GM20000 (cell line): ENCODE data around the gene ARL13B.

Experiments
- DNase-seq: peaks from one replicate; pipeline ENCODE4 v3.0.0; 2012; ENCODE audit warnings: low spot score
- CTCF ChIP-seq: IDR thresholded peaks from 2 replicates; pipeline ENCODE4 v1.5.1; 2012; ENCODE audit warnings: mild to moderate bottlenecking, control low read depth; ENCODE audit errors: extremely low read depth, missing control alignments

ARL13B gene

GRCh38 chr3:94012185-94012584 is 32.2 kb downstream of the ARL13B start:
- no peak for DNase-seq
- TF ChIP-seq CTCF: no peak

- TF ChIP-seq CTCF: no peak
- no peak for DNase-seq
Measured at GRCh38 chr3:94015025-94015424, 35.1 kb downstream of the ARL13B start.

GRCh38 chr3:94019659-94020058 is 39.7 kb downstream of the ARL13B start:
- DNase-seq: no peak
- no peak for TF ChIP-seq CTCF

GRCh38 chr3:94020293-94020692 is 40.3 kb downstream of the ARL13B start:
- TF ChIP-seq CTCF: no peak
- no peak for DNase-seq

GRCh38 chr3:94024385-94024784 is 44.4 kb downstream of the ARL13B start:
- no peak for TF ChIP-seq CTCF

GRCh38 chr3:94026623-94027022 is 46.7 kb downstream of the ARL13B start:
- TF ChIP-seq CTCF: no peak
- no peak for DNase-seq

More at GRCh38 chr3:94024385-94024784, 44.4 kb downstream of the ARL13B start:
- DNase-seq: no peak

- no peak for TF ChIP-seq CTCF
- no peak for DNase-seq
Measured at GRCh38 chr3:94028093-94028837, 48.3 kb downstream of the ARL13B start, which contains the start of gene STX19. STX19 (minus strand) TSS chr3:94028597; CDS start chr3:94015269, 13,328 bp downstream.
